Vagina (tissue), 2 donors: ENCODE measurements around the gene FSTL4. TPM values are rescaled to one million over a fixed set of nuclear protein-coding genes. Genes with fewer than 3 reads are reported as not detected.

Experiments
- DNase-seq, 2 donors: peaks; one replicate each; pipeline ENCODE4 v3.0.0-alpha.2; 2017; ENCODE audit errors: extremely low spot score in 2 of 2
- H3K27ac ChIP-seq: fragments of 200-600 bp; sonication (generic); one replicate; pipeline ENCODE4 v1.5.1; 2019
- H3K27me3 ChIP-seq: fragments of 200-600 bp; sonication (generic); one replicate; pipeline ENCODE4 v1.5.1; 2019
- H3K36me3 ChIP-seq, 2 donors: fragments of 200-600 bp; sonication (generic); one replicate each; pipeline ENCODE4 v1.5.1; 2017 to 2019
- H3K4me1 ChIP-seq: fragments of 200-600 bp; sonication (generic); one replicate; pipeline ENCODE4 v1.5.1; 2019
- H3K4me3 ChIP-seq, 2 donors: fragments of 200-600 bp; sonication (generic); 1 replicate in 1 of 2; 2 replicates in 1 of 2; pipeline ENCODE4 v1.5.1; 2016 to 2019
- H3K9me3 ChIP-seq: fragments of 200-600 bp; sonication (generic); one replicate; pipeline ENCODE4 v1.5.1; 2019
- CTCF ChIP-seq, 3 experiments: fragments of 450-650 bp in 2 of 3; fragments of 200-600 bp in 1 of 3; sonication (generic) in 1 of 3; IDR thresholded peaks; one replicate each; pipeline ENCODE4 v1.5.1; 2017 to 2019; ENCODE audit warnings: antibody characterized with exemption in 3 of 3, mild to moderate bottlenecking in 2 of 3, moderate library complexity in 2 of 3
- POLR2A ChIP-seq, 2 donors: fragments of 450-650 bp; IDR thresholded peaks; one replicate each; pipeline ENCODE4 v1.6.1; 2017; ENCODE audit warnings: antibody characterized with exemption in 2 of 2, mild to moderate bottlenecking in 2 of 2, moderate library complexity in 2 of 2
- POLR2AphosphoS5 ChIP-seq, 2 donors: sonication (generic); formaldehyde crosslinking; IDR thresholded peaks; one replicate each; pipeline ENCODE4 v1.9.0; 2017; ENCODE audit warnings: antibody characterized with exemption in 2 of 2, mild to moderate bottlenecking in 2 of 2, low read depth in 1 of 2; ENCODE audit not compliant: insufficient read depth in 1 of 2
- intact Hi-C: fragments of 100-400 bp; cut with DNase I; formaldehyde crosslinking; loops from one replicate; pipeline ENCODE4 v1.15.1; 2023
- total RNA-seq: library from RNA; depleted of rRNA; stranded (reverse); fragments of >200 nt; gene quantifications from one replicate; pipeline ENCODE4 v1.2.3, GENCODE V29; 2016

Gene FSTL4
- total RNA-seq, 1 donor from 2014 or later, result 3.7 TPM

- Histone ChIP-seq H3K9me3 (no peaks in the 10 kb centered on the region), H3K4me3 (no peak overlapping the region), H3K4me1 (peaks cover 32% of the 10 kb centered on the region), H3K27ac (no peak overlapping the region), H3K36me3 (no peaks in the 10 kb centered on the region), H3K27me3 (no peaks in the 10 kb centered on the region)
- TF ChIP-seq CTCF (IDR thresholded peaks at IDR 0.05) (no peak), POLR2AphosphoS5 (IDR thresholded peaks at IDR 0.05; ENCODE audit: insufficient read depth in 1 of 2, low read depth in 1 of 2) (peak in 1 of 2 donors; percentile 68), POLR2A (IDR thresholded peaks at IDR 0.05) (no peak)
- DNase-seq, result no peak
- intact Hi-C loops, result no loop called here
These were observed 384.0 kb downstream of the FSTL4 start for GRCh38 chr5:133228316-133228715.

GRCh38 chr5:133227897-133228296, 384.4 kb downstream of the FSTL4 start:
- Histone ChIP-seq H3K9me3 (no peaks in the 10 kb centered on the region), H3K27ac (no peak overlapping the region), H3K4me3 (no peak overlapping the region), H3K4me1 (peaks cover 32% of the 10 kb centered on the region), H3K27me3 (no peaks in the 10 kb centered on the region), H3K36me3 (no peaks in the 10 kb centered on the region)
- no peak for TF ChIP-seq POLR2A (IDR thresholded peaks at IDR 0.05)
- no peak for TF ChIP-seq POLR2AphosphoS5 (IDR thresholded peaks at IDR 0.05; ENCODE audit: insufficient read depth in 1 of 2, low read depth in 1 of 2)
- TF ChIP-seq CTCF (IDR thresholded peaks at IDR 0.05), result no peak
- no peak for DNase-seq
- intact Hi-C loops, result no loop called here

GRCh38 chr5:133227082-133227481, 385.3 kb downstream of the FSTL4 start:
- no peak overlapping the region for H3K27ac ChIP-seq

GRCh38 chr5:133226186-133226585, 386.2 kb downstream of the FSTL4 start:
- Histone ChIP-seq H3K4me3 (no peak overlapping the region), H3K4me1 (peaks cover 32% of the 10 kb centered on the region), H3K27ac (peak overlapping the region; percentile 48), H3K36me3 (no peaks in the 10 kb centered on the region), H3K27me3 (no peaks in the 10 kb centered on the region), H3K9me3 (no peaks in the 10 kb centered on the region)
- DNase-seq, result no peak
- intact Hi-C loops, result no loop called here
- TF ChIP-seq CTCF (IDR thresholded peaks at IDR 0.05) (no peak), POLR2AphosphoS5 (IDR thresholded peaks at IDR 0.05; ENCODE audit: insufficient read depth in 1 of 2, low read depth in 1 of 2) (no peak), POLR2A (IDR thresholded peaks at IDR 0.05) (no peak)

More at GRCh38 chr5:133227082-133227481, 385.3 kb downstream of the FSTL4 start:
- Histone ChIP-seq H3K36me3 (no peaks in the 10 kb centered on the region), H3K9me3 (no peaks in the 10 kb centered on the region), H3K27me3 (no peaks in the 10 kb centered on the region), H3K4me3 (no peak overlapping the region), H3K4me1 (peaks cover 32% of the 10 kb centered on the region)
- intact Hi-C loops, result no loop called here
- DNase-seq, result no peak
- TF ChIP-seq POLR2AphosphoS5 (IDR thresholded peaks at IDR 0.05; ENCODE audit: insufficient read depth in 1 of 2, low read depth in 1 of 2) (no peak), POLR2A (IDR thresholded peaks at IDR 0.05) (no peak), CTCF (IDR thresholded peaks at IDR 0.05) (no peak)

DNA sequence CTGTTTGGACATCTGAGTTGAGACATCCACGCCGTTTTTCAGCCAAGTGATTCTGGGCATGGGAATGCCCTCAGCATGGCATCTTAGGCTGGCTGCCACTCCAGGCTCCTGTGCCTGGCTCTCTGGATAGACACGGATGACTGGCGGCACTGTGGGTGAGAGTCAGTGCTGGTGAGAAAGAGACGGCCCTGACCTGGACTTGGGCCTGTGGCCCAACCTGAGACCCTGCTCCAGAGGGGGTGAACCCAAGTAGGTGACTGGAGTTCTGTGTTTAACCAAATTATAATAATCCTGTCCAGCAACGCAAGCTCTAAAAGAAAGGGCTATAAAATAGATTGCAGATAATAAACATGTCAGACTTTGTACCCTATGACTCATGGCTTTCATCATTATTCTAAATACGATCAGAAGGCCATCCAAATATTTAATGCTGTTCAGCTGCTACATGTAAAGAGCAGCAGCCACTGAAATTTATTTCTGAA, 386.6 kb downstream of the FSTL4 start:
- Histone ChIP-seq H3K27ac (no peak overlapping the region), H3K9me3 (no peaks in the 10 kb centered on the region), H3K27me3 (no peaks in the 10 kb centered on the region), H3K4me3 (no peak overlapping the region), H3K36me3 (no peaks in the 10 kb centered on the region), H3K4me1 (peaks cover 32% of the 10 kb centered on the region)
- no peak for TF ChIP-seq POLR2A (IDR thresholded peaks at IDR 0.05)
- TF ChIP-seq POLR2AphosphoS5 (IDR thresholded peaks at IDR 0.05; ENCODE audit: insufficient read depth in 1 of 2, low read depth in 1 of 2), result peak; percentile 42 to 47
- no peak for DNase-seq
- intact Hi-C loops, result no loop called here
